K562 (cell line): ENCODE measurements around the gene NSUN3. TPM values are rescaled to one million over a fixed set of nuclear protein-coding genes. Genes with fewer than 3 reads are reported as not detected.

ENCODE experiments used
- ATAC-seq: fragments of 200-7000 bp; cut with Tn5 transposase; 3 replicates; pipeline ENCODE4 v1.9.1; 2020; ENCODE audit warnings: moderate library complexity
- BruUV-seq: library from RNA; stranded (reverse); fragments of 400-500 nt; replicated peaks from 2 replicates; lab custom pipeline; 2021; lab: Mats Ljungman, UMichigan
- CTCF ChIA-PET: fragments of 300-600 bp; formaldehyde crosslinking; extraction: SDS; loops from one replicate; lab custom pipeline; 2021; ENCODE audit warnings: low intra/inter-chr PET ratio; lab: Yijun Ruan, JAX
- POLR2A ChIA-PET: fragments of 300-600, 350-650 bp; sonication (Branson Sonifier 250); formaldehyde crosslinking; extraction: SDS; loops from one replicate; lab custom pipeline; 2021; ENCODE audit warnings: antibody characterized with exemption, inconsistent platforms; lab: Yijun Ruan, JAX
- DNase-seq, 4 experiments: peaks; one replicate each; pipeline versions ENCODE4 v3.0.0 to v3.0.0-alpha.2; 2011 to 2018; ENCODE audit warnings: low spot score in 3 of 4, mixed read lengths in 3 of 4; ENCODE audit errors: extremely low read depth in 1 of 4
- FAIRE-seq: peaks from 2 replicates; lab custom pipeline; 2011; peaks lifted over from hg19 to GRCh38; lab: Jason Lieb, UNC
- H2AFZ ChIP-seq: 2 replicates; pipeline ENCODE4 v1.6.0; 2011; ENCODE audit warnings: low read depth, low read length, control low read depth, inconsistent platforms
- H3K27ac ChIP-seq: fragments of 200-600 bp; 3 replicates; pipeline ENCODE4 v1.8.0; 2011; ENCODE audit warnings: low read depth, mild to moderate bottlenecking, control low read depth, inconsistent platforms, low read length, moderate library complexity, mixed read lengths; ENCODE audit errors: extremely low read depth
- H3K27me3 ChIP-seq, 2 experiments: fragments of 300-600 bp in 1 of 2; 2 replicates in 1 of 2; 3 replicates in 1 of 2; pipeline versions ENCODE4 v1.6.0 to v1.8.0; 2011; ENCODE audit warnings: inconsistent platforms in 2 of 2, low read length in 2 of 2, mild to moderate bottlenecking in 1 of 2, mixed read lengths in 1 of 2, moderate library complexity in 1 of 2; ENCODE audit not compliant: control insufficient read depth in 2 of 2, insufficient read depth in 2 of 2
- H3K36me3 ChIP-seq: fragments of 300-600 bp; 3 replicates; pipeline ENCODE4 v1.8.0; 2011; ENCODE audit warnings: mild to moderate bottlenecking, low read length, inconsistent platforms; ENCODE audit not compliant: control insufficient read depth, insufficient read depth
- H3K4me1 ChIP-seq, 2 experiments: fragments of 200-600 bp in 1 of 2; replicated peaks in 1 of 2; 2 replicates in 1 of 2; 3 replicates in 1 of 2; pipeline versions ENCODE4 v1.5.1 to v1.8.0; 2011; ENCODE audit warnings: inconsistent platforms in 2 of 2, low read length in 2 of 2, mild to moderate bottlenecking in 1 of 2, mixed read lengths in 1 of 2, moderate library complexity in 1 of 2; ENCODE audit not compliant: control insufficient read depth in 2 of 2, insufficient read depth in 2 of 2
- H3K4me2 ChIP-seq: 2 replicates; pipeline ENCODE4 v1.6.1; 2011; ENCODE audit warnings: low read length, control low read depth, inconsistent platforms, mixed read lengths; ENCODE audit not compliant: insufficient read depth
- H3K4me3 ChIP-seq: fragments of 200-600 bp; sonication (generic), shearing (Covaris generic); 2 replicates; pipeline ENCODE4 v1.5.1; 2016; ENCODE audit warnings: control low read depth, inconsistent platforms
- H3K79me2 ChIP-seq: fragments of 200-600 bp; 3 replicates; pipeline ENCODE4 v1.8.0; 2011; ENCODE audit warnings: low read length, inconsistent platforms; ENCODE audit not compliant: control insufficient read depth, insufficient read depth
- H3K9ac ChIP-seq, 2 experiments: 2 replicates each; pipeline versions ENCODE4 v1.6.0 to v1.6.1; 2011; ENCODE audit warnings: low read depth in 2 of 2, low read length in 2 of 2, control low read depth in 1 of 2, inconsistent platforms in 1 of 2, mild to moderate bottlenecking in 1 of 2, mixed read lengths in 1 of 2; ENCODE audit not compliant: insufficient read depth in 1 of 2
- H3K9me1 ChIP-seq: one replicate; pipeline ENCODE4 v1.6.0; 2011; ENCODE audit warnings: inconsistent platforms, mild to moderate bottlenecking, low read length, moderate library complexity; ENCODE audit not compliant: control insufficient read depth, insufficient read depth
- H3K9me3 ChIP-seq: replicated peaks from 2 replicates; pipeline ENCODE4 v1.5.1; 2011; ENCODE audit warnings: low read depth, low read length, inconsistent platforms; ENCODE audit not compliant: control insufficient read depth, insufficient read depth
- H4K20me1 ChIP-seq: replicated peaks from 2 replicates; pipeline ENCODE4 v1.6.1; 2011; ENCODE audit warnings: low read length, inconsistent platforms, mixed read lengths; ENCODE audit not compliant: control insufficient read depth, insufficient read depth
- ASH1L ChIP-seq: fragments of 450-650 bp; IDR thresholded peaks from 2 replicates; pipeline ENCODE4 v1.6.1; 2018; ENCODE audit warnings: borderline replicate concordance, mild to moderate bottlenecking, low read depth; ENCODE audit not compliant: partially characterized antibody
- CBFB ChIP-seq: sonication (generic); formaldehyde crosslinking; IDR thresholded peaks from 2 replicates; pipeline ENCODE4 v1.4.0; 2020; ENCODE audit warnings: mild to moderate bottlenecking, missing genetic modification reagents
- CC2D1A ChIP-seq: fragments of 450-650 bp; IDR thresholded peaks from 2 replicates; pipeline ENCODE4 v1.6.1; 2017; ENCODE audit warnings: mild to moderate bottlenecking
- CSDE1 ChIP-seq, 2 experiments: fragments of 450-650 bp; IDR thresholded peaks; 2 replicates each; pipeline ENCODE4 v1.6.1; 2016; ENCODE audit warnings: mild to moderate bottlenecking in 1 of 2
- GATAD2A ChIP-seq: fragments of 450-650 bp; IDR thresholded peaks from 2 replicates; pipeline ENCODE4 v1.6.1; 2017
- PHF20 ChIP-seq: fragments of 450-650 bp; IDR thresholded peaks from 2 replicates; pipeline ENCODE4 v1.6.1; 2018; ENCODE audit not compliant: partially characterized antibody
- POLR2AphosphoS5 ChIP-seq: IDR thresholded peaks from 2 replicates; pipeline ENCODE4 v1.6.1; 2011; ENCODE audit warnings: mild to moderate bottlenecking, low read depth, low read length, moderate library complexity; ENCODE audit not compliant: control insufficient read depth, insufficient read depth
- RBM14 ChIP-seq: fragments of 200-400 bp; formaldehyde crosslinking; IDR thresholded peaks from 2 replicates; pipeline ENCODE4 v1.6.1; 2018; ENCODE audit warnings: low read depth, mild to moderate bottlenecking, low read length, moderate library complexity, borderline replicate concordance; ENCODE audit not compliant: insufficient read depth
- RBM17 ChIP-seq: fragments of 200-400 bp; formaldehyde crosslinking; IDR thresholded peaks from 2 replicates; pipeline ENCODE4 v1.6.1; 2017; ENCODE audit warnings: low read depth, mild to moderate bottlenecking, low read length, borderline replicate concordance
- ZNF699 ChIP-seq: fragments of 250-450 bp; sonication (Bioruptor Pico); IDR thresholded peaks from 2 replicates; pipeline ENCODE4 v1.8.0; 2021; ENCODE audit warnings: mild to moderate bottlenecking, moderate library complexity; ENCODE audit not compliant: insufficient replicate concordance
- WGBS: fragments of 100-300 bp; shearing (Covaris generic); methylation state at CpG from one replicate; pipeline ENCODE4 v1.1.6; 2016; ENCODE audit warnings: low coverage, mixed read lengths; ENCODE audit not compliant: insufficient coverage; ENCODE audit errors: missing lambda C conversion rate; 5-methylcytosine and 5-hydroxymethylcytosine counted together
- in situ Hi-C: fragments of 300-500 bp; cut with MboI; formaldehyde crosslinking; loops from 4 replicates; pipeline ENCODE4 v1.15.0; 2018; ENCODE audit warnings: inconsistent platforms, mixed read lengths
- intact Hi-C: fragments of 100-400 bp; cut with micrococcal nuclease; formaldehyde crosslinking; loops from 2 replicates; pipeline ENCODE4 v1.14.2; 2022
- polyA plus RNA-seq, 8 experiments: library from polyadenylated mRNA; depleted of rRNA in 4 of 8; stranded (reverse) in 5 of 8; unstranded in 3 of 8; fragments of >200 nt; fragmentation: Nextera tagmentation in 2 of 8; fragmentation: Illumina TruSeq in 1 of 8; extraction: Ambion mirVana in 2 of 8; extraction: Trizol in 1 of 8; gene quantifications; 2 replicates each; pipeline versions ENCODE4 v1.2.1 to v1.2.3, GENCODE V29; 2011 to 2014; ENCODE audit warnings: inconsistent platforms in 1 of 8, missing spikeins in 1 of 8
- total RNA-seq, 7 experiments: library from RNA; depleted of rRNA in 6 of 7; stranded (reverse); fragments of >200 nt in 6 of 7; fragmentation: Illumina TruSeq in 2 of 7; extraction: Trizol in 2 of 7; gene quantifications; 2 replicates each; pipeline versions ENCODE4 v1.2.1 to v1.2.3, GENCODE V29; 2011 to 2021; ENCODE audit warnings: low replicate concordance in 1 of 7
- TF ChIP-seq, protein P1 (sequence below): fragments of 150-350 bp; IDR thresholded peaks from 2 replicates; pipeline ENCODE4 v1.6.1; 2014; ENCODE audit warnings: low read depth, mild to moderate bottlenecking, low read length, borderline replicate concordance
- TF ChIP-seq, protein P2 (sequence below): fragments of 250-450 bp; sonication (Bioruptor Pico); IDR thresholded peaks from 2 replicates; pipeline ENCODE4 v1.5.0; 2021; ENCODE audit warnings: mild to moderate bottlenecking, moderate library complexity

The NSUN3 gene
- total and polyA plus RNA-seq, 9 of the 15 experiments (the other 6 are each of a cell fraction or from before 2014, with no cell fraction given), result 4.4 to 12.3 (median 7.6) TPM

DNA sequence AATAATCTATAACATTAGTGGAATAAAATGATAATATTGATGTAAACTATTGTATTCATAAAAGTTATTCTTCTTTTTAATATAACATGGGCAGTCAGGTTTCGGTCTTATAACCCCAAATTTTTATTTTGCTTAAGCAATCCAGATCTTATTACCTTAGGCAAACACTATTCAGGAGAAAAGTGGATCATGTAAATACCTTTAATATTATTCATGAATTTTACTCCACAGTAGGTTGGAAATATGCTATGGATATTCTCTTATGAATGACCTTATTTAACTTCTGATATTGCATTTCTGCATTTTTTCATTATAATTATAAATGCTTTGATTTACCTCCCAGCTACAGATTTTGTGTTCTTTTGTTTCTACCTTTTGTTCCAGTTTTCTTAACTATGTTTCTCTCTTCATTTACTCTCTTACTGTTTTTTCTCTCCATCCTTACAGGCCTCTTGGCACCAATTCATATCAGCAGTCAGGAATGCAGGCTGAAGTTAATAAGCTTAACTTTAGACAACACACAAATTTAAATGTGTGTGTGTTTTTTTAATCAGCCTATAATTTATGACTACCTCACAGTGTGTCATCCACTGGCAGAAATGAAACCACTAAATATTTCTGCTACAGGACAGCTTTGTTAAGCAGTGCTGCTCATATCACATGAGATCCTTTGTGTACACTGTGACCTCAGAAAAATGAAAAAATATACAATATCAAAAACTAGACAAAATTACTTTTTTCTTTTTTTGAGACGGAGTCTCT lies 111.0 kb downstream of the NSUN3 start:
- H3K4me3 ChIP-seq, result no peak overlapping the region
- H3K9me3 ChIP-seq, result no peaks in the 10 kb centered on the region
- no peak overlapping the region for H2AFZ ChIP-seq
- no peaks in the 10 kb centered on the region for H3K9me1 ChIP-seq
- no peak overlapping the region for H3K27ac ChIP-seq
- no peaks in the 10 kb centered on the region for H3K79me2 ChIP-seq
- DNase-seq (no peak), FAIRE-seq (no peak), ATAC-seq (no peak)
- no peaks in the 10 kb centered on the region for H4K20me1 ChIP-seq
- no peak overlapping the region for H3K4me2 ChIP-seq
- no TSS peak for BruUV-seq
- no peaks in the 10 kb centered on the region for H3K36me3 ChIP-seq
- intact Hi-C loops (no loop called here), in situ Hi-C loops (no loop called here)
- H3K27me3 ChIP-seq, result no peaks in the 10 kb centered on the region; a peak in 1 of 5 replicates
- 0% methylated on average over 1 of the region's 2 CpGs for WGBS
- CTCF ChIA-PET, result no interaction called here
- no peak overlapping the region for H3K9ac ChIP-seq
- POLR2A ChIA-PET, result interaction anchor here (1.2 kb wide), 1 partner anchor 12 kb away, joined by 3 read pairs; no protein-coding TSS in a partner anchor
- H3K4me1 ChIP-seq, result no peaks in the 10 kb centered on the region
- TF ChIP-seq RBM14 (no peak), GATAD2A (no peak), CSDE1 (IDR thresholded peaks at IDR 0.05) (no peak), PHF20 (no peak), ZNF699 (CRISPR knock-in tag) (no peak), CC2D1A (no peak), CBFB (CRISPR knock-in tag) (no peak), ASH1L (no peak), RBM17 (no peak), POLR2AphosphoS5 (no peak)
- TF ChIP-seq, protein P1, sequence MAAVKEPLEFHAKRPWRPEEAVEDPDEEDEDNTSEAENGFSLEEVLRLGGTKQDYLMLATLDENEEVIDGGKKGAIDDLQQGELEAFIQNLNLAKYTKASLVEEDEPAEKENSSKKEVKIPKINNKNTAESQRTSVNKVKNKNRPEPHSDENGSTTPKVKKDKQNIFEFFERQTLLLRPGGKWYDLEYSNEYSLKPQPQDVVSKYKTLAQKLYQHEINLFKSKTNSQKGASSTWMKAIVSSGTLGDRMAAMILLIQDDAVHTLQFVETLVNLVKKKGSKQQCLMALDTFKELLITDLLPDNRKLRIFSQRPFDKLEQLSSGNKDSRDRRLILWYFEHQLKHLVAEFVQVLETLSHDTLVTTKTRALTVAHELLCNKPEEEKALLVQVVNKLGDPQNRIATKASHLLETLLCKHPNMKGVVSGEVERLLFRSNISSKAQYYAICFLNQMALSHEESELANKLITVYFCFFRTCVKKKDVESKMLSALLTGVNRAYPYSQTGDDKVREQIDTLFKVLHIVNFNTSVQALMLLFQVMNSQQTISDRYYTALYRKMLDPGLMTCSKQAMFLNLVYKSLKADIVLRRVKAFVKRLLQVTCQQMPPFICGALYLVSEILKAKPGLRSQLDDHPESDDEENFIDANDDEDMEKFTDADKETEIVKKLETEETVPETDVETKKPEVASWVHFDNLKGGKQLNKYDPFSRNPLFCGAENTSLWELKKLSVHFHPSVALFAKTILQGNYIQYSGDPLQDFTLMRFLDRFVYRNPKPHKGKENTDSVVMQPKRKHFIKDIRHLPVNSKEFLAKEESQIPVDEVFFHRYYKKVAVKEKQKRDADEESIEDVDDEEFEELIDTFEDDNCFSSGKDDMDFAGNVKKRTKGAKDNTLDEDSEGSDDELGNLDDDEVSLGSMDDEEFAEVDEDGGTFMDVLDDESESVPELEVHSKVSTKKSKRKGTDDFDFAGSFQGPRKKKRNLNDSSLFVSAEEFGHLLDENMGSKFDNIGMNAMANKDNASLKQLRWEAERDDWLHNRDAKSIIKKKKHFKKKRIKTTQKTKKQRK, result no peak
- TF ChIP-seq, protein P2, sequence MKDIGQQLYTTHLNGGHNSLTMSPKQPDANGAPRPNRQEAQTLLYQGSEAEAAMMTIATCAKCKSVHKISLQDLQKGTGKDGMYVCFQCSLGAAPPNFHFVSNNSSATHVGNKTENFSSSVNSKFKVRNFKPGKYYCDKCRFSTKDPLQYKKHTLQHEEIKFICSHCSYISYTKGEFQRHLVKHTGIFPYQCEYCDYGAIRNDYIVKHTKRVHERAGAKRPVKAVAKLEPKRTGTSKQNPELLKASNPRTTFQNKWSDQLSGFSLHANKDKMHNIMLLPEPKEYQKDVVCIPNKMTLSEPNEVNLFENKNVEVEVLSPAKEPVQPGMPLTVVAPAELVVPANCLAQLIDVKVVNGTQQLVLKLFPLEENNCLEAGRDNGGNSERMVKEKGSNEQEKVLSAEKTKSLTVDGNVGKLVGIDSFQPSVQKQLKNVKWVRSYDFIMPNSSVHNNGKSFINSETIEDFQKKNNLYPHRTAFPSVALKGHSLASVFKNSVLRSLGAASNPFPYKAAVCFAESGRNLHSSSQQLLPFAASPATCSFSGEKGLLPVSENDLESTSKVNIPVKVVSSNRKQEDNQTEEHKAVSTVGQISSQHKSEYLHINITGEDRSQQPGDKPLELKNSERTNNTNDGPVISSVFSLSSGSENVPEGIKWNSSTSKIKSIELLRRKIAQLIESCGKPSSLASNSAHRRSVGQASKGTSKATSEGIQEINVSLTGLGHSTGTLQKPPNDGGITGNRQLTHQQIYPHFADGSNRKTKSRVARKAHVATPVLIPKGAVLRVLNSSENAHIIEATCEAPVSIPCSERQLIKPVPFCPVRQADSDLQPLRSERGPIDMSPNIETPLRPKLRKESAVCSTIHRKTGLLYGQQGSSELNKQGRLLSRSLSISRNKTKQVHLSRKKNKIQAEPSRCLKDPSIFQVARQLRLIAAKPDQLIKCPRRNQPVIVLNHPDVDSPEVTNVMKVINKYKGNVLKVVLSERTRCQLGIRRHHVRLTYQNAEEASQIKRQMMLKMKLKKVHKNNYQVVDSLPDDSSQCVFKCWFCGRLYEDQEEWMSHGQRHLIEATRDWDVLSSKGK (CRISPR knock-in tag), result no peak
